ENCODE data around the gene C16orf87.

Gene C16orf87

GRCh38 chr16:46830417-46830901, 521 bp downstream of the C16orf87 start:
- no peak for TF ChIP-seq CTCF (IDR thresholded peaks at IDR 0.05; ENCODE audit: control insufficient read depth, extremely low read depth, insufficient read depth)
- peak overlapping the region; percentile 94 for H3K4me3 ChIP-seq (ENCODE audit: low read depth, low read length)
- no peak for DNase-seq (ENCODE audit: low read depth)

- DNase-seq (ENCODE audit: low read depth), result no peak
- peak overlapping the region; percentile 94 for H3K4me3 ChIP-seq (ENCODE audit: low read depth, low read length)
- no peak for TF ChIP-seq CTCF (IDR thresholded peaks at IDR 0.05; ENCODE audit: control insufficient read depth, extremely low read depth, insufficient read depth)
These were observed 2.0 kb downstream of the C16orf87 start for GRCh38 chr16:46828943-46829342.

- H3K4me3 ChIP-seq (ENCODE audit: low read depth, low read length), result no peak overlapping the region
- no peak for TF ChIP-seq CTCF (IDR thresholded peaks at IDR 0.05; ENCODE audit: control insufficient read depth, extremely low read depth, insufficient read depth)
- no peak for DNase-seq (ENCODE audit: low read depth)
These were observed 2.7 kb downstream of the C16orf87 start for GRCh38 chr16:46828292-46828691.

GRCh38 chr16:46826631-46827030, 4.3 kb downstream of the C16orf87 start:
- no peak overlapping the region for H3K4me3 ChIP-seq (ENCODE audit: low read depth, low read length)
- TF ChIP-seq CTCF (IDR thresholded peaks at IDR 0.05; ENCODE audit: control insufficient read depth, extremely low read depth, insufficient read depth), result no peak
- DNase-seq (ENCODE audit: low read depth), result no peak

- no peak for DNase-seq (ENCODE audit: low read depth)
- no peak for TF ChIP-seq CTCF (IDR thresholded peaks at IDR 0.05; ENCODE audit: control insufficient read depth, extremely low read depth, insufficient read depth)
- H3K4me3 ChIP-seq (ENCODE audit: low read depth, low read length), result no peak overlapping the region
These were observed 8.7 kb downstream of the C16orf87 start for GRCh38 chr16:46822270-46822669.

GRCh38 chr16:46817961-46818360, 13.0 kb downstream of the C16orf87 start:
- no peak for TF ChIP-seq CTCF (IDR thresholded peaks at IDR 0.05; ENCODE audit: control insufficient read depth, extremely low read depth, insufficient read depth)
- no peak overlapping the region for H3K4me3 ChIP-seq (ENCODE audit: low read depth, low read length)
- no peak for DNase-seq (ENCODE audit: low read depth)

- no peak for TF ChIP-seq CTCF (IDR thresholded peaks at IDR 0.05; ENCODE audit: control insufficient read depth, extremely low read depth, insufficient read depth)
- no peak overlapping the region for H3K4me3 ChIP-seq (ENCODE audit: low read depth, low read length)
These were observed 16.2 kb downstream of the C16orf87 start for GRCh38 chr16:46814790-46815189.

More at GRCh38 chr16:46814790-46815189, 16.2 kb downstream of the C16orf87 start:
- DNase-seq (ENCODE audit: low read depth), result no peak
